ENCODE results near the gene RBM47. TPM values are rescaled to one million over a fixed set of nuclear protein-coding genes. Genes with fewer than 3 reads are reported as not detected.

Gene RBM47
- total RNA-seq, 1 donor from 2014 or later: 7.1 TPM

GRCh38 chr4:40649321-40649720 lies 19.7 kb upstream of the RBM47 start:
- DNase-seq (ENCODE audit: low spot score in 2 of 2): no peak
- H3K4me3 ChIP-seq: no peak overlapping the region
- H3K9me3 ChIP-seq: no peaks in the 10 kb centered on the region
- H3K4me1 ChIP-seq: no peaks in the 10 kb centered on the region
- intact Hi-C loops (cut with DNase I): no loop called here
- H3K36me3 ChIP-seq: no peaks in the 10 kb centered on the region
- H3K27ac ChIP-seq: no peak overlapping the region
- no peaks in the 10 kb centered on the region for H3K27me3 ChIP-seq
- no peak for TF ChIP-seq CTCF (IDR thresholded peaks at IDR 0.05)

- no peaks in the 10 kb centered on the region for H3K27me3 ChIP-seq
- peak in 1 of 2 donors; percentile 64 for DNase-seq (ENCODE audit: low spot score in 2 of 2)
- H3K27ac ChIP-seq: no peak overlapping the region
- TF ChIP-seq CTCF (IDR thresholded peaks at IDR 0.05): no peak
- H3K4me1 ChIP-seq: no peaks in the 10 kb centered on the region
- no peak overlapping the region for H3K4me3 ChIP-seq
- H3K36me3 ChIP-seq: no peaks in the 10 kb centered on the region
- intact Hi-C loops (cut with DNase I): no loop called here
- H3K9me3 ChIP-seq: no peaks in the 10 kb centered on the region
Measured at GRCh38 chr4:40648742-40649281, 19.1 kb upstream of the RBM47 start.

- Histone ChIP-seq H3K36me3 (no peaks in the 10 kb centered on the region), H3K4me3 (no peak overlapping the region), H3K4me1 (no peaks in the 10 kb centered on the region), H3K27ac (no peak overlapping the region), H3K27me3 (no peaks in the 10 kb centered on the region), H3K9me3 (no peaks in the 10 kb centered on the region)
- intact Hi-C loops (cut with DNase I): no loop called here
- no peak for DNase-seq (ENCODE audit: low spot score in 2 of 2)
- TF ChIP-seq CTCF (IDR thresholded peaks at IDR 0.05): no peak
Measured at GRCh38 chr4:40648131-40648530, 18.5 kb upstream of the RBM47 start.

GRCh38 chr4:40645586-40645985 lies 15.9 kb upstream of the RBM47 start:
- Histone ChIP-seq H3K27me3 (no peaks in the 10 kb centered on the region), H3K9me3 (no peaks in the 10 kb centered on the region), H3K4me3 (no peak overlapping the region), H3K27ac (no peak overlapping the region), H3K36me3 (no peaks in the 10 kb centered on the region), H3K4me1 (no peaks in the 10 kb centered on the region)
- intact Hi-C loops (cut with DNase I): no loop called here
- no peak for DNase-seq (ENCODE audit: low spot score in 2 of 2)
- no peak for TF ChIP-seq CTCF (IDR thresholded peaks at IDR 0.05)

- H3K36me3 ChIP-seq: no peaks in the 10 kb centered on the region
- no peak for DNase-seq (ENCODE audit: low spot score in 2 of 2)
- no peaks in the 10 kb centered on the region for H3K9me3 ChIP-seq
- intact Hi-C loops (cut with DNase I): no loop called here
- H3K27me3 ChIP-seq: no peaks in the 10 kb centered on the region
- no peak overlapping the region for H3K27ac ChIP-seq
- no peaks in the 10 kb centered on the region for H3K4me1 ChIP-seq
- no peak overlapping the region for H3K4me3 ChIP-seq
- TF ChIP-seq CTCF (IDR thresholded peaks at IDR 0.05): no peak
Measured at GRCh38 chr4:40632080-40632479, 2.4 kb upstream of the RBM47 start.

Data from ascending aorta (tissue), 2 donors.